ENCODE data around the gene CEP350.

CEP350 gene

DNA sequence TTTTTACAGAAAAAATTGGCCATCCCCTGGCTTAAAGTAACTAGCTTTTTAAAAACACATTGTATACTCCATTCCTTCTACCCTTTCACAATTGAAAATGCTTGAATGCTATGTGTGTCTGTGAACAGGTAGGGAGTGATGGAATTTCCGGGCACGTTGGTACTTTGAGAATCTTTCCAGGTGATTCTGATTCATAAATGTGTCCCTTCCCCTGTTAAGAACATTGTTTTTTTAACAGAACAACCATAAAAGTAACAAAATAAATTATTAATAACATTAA, 142.7 kb downstream of the CEP350 start:
- peaks cover 11% of the 10 kb centered on the region for H3K4me1 Mint-ChIP-seq

DNA sequence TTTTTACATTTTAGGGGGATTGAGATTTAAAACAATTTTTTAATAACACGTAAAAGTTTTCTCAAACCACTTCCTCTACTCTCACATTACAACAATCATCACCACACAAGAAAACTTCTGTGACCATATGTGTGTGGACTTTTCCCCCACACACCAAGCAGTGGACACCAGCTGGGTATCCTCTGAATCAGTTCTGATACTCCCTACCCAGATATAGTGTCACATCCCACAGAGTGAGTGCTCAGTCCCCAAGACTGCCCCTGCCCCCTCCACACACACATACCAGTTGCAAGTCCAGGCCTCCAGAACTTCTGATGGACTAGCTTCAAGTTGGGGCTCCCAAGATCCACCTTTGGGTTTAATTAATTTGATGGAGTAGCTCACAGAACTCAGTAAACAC, 146.8 kb downstream of the CEP350 start:
- H3K27ac Mint-ChIP-seq: no peak overlapping the region
- no peaks in the 10 kb centered on the region for H3K4me1 Mint-ChIP-seq
- H3K4me3 Mint-ChIP-seq: no peak overlapping the region
- no peaks in the 10 kb centered on the region for H3K9me3 Mint-ChIP-seq
- no peaks in the 10 kb centered on the region for H3K27me3 Mint-ChIP-seq (ENCODE audit: low read depth, poor library complexity)
- TF ChIP-seq, protein P1, sequence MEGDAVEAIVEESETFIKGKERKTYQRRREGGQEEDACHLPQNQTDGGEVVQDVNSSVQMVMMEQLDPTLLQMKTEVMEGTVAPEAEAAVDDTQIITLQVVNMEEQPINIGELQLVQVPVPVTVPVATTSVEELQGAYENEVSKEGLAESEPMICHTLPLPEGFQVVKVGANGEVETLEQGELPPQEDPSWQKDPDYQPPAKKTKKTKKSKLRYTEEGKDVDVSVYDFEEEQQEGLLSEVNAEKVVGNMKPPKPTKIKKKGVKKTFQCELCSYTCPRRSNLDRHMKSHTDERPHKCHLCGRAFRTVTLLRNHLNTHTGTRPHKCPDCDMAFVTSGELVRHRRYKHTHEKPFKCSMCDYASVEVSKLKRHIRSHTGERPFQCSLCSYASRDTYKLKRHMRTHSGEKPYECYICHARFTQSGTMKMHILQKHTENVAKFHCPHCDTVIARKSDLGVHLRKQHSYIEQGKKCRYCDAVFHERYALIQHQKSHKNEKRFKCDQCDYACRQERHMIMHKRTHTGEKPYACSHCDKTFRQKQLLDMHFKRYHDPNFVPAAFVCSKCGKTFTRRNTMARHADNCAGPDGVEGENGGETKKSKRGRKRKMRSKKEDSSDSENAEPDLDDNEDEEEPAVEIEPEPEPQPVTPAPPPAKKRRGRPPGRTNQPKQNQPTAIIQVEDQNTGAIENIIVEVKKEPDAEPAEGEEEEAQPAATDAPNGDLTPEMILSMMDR (IDR thresholded peaks at IDR 0.05): no peak
- no peak for DNase-seq
- peaks cover 79% of the 10 kb centered on the region for H3K36me3 Mint-ChIP-seq (ENCODE audit: low read depth)

More for the DNA sequence above, 142.7 kb downstream of the CEP350 start:
- H3K9me3 Mint-ChIP-seq: no peaks in the 10 kb centered on the region
- no peak overlapping the region for H3K27ac Mint-ChIP-seq
- H3K27me3 Mint-ChIP-seq (ENCODE audit: low read depth, poor library complexity): no peaks in the 10 kb centered on the region
- TF ChIP-seq, protein P1 (IDR thresholded peaks at IDR 0.05): no peak
- no peak for DNase-seq
- peaks cover 91% of the 10 kb centered on the region for H3K36me3 Mint-ChIP-seq (ENCODE audit: low read depth)
- no peak overlapping the region for H3K4me3 Mint-ChIP-seq

DNA sequence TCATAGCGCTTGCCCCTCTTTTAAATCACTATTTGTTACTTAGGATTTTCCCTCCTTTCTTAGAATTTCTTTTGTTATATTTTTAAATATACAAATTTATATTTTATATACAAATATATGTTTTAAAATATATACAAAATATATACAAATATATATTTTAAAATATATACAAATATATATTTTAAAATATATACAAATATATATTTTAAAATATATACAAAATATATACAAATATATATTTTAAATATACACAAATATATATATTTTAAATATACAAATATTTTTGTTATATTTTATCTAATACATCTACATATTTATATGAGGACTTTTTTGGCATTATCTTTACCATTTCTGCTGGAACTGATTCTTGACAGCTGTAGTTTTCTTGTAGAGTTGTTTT, 149.2 kb downstream of the CEP350 start:
- Mint-ChIP-seq H3K9me3 (no peaks in the 10 kb centered on the region), H3K36me3 (ENCODE audit: low read depth) (peaks cover 80% of the 10 kb centered on the region), H3K27me3 (ENCODE audit: low read depth, poor library complexity) (no peaks in the 10 kb centered on the region), H3K4me3 (no peak overlapping the region), H3K27ac (peak overlapping the region; percentile 90), H3K4me1 (no peaks in the 10 kb centered on the region)
- no peak for DNase-seq
- TF ChIP-seq, protein P1 (IDR thresholded peaks at IDR 0.05): no peak

DNA sequence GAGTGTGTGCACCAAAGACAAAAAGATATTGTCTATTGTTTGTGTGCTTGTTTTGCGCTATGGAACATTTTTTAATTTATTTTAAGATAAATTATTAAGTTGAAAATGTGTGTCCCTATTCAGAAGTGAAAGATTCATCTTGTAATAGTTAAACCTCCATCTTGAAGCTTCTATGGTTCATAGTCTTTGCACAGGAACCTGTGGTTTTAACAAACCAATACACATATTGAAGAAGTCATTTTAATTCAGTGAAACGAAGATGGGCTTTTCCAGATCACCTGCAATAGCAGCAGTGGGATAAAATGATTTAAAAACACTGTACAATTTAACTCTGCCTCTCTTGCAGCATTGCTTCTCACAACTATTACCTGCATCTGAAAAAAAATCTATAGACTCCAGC, 157.5 kb downstream of the CEP350 start:
- TF ChIP-seq, protein P1 (IDR thresholded peaks at IDR 0.05): no peak
- no peak overlapping the region for H3K4me3 Mint-ChIP-seq

DNA sequence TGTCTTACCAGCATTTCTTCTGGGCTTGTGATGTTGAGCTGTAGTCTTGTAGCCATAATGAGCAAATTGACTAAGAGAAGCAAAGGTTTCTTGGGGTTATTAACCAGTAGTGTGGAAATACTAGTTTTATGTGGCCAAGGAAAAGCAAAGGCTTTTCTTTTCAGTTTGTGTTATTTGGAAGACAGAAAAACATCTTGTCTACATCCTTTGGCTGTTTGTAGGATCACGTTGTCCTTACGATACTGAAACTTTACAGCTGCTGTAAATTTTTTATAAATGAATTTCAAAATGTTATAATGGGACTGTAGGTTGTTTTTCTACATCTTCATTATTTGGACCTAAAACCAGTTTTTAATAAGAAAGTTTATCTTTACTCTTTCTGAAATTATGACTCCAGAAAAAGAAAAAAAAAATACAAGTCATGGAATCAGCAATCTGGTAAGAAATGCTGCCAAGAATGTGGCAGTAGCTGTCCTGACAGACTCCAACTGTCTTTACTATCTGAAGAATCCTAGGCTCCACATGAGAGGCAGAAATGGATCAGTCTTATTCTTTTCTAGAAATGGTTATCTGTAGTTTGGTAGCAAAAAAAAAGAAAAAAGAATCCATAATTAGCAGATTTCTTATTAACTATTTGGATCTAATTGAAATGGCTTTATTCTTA, 158.5 kb downstream of the CEP350 start:
- Mint-ChIP-seq H3K4me1 (peaks cover 5% of the 10 kb centered on the region), H3K4me3 (no peak overlapping the region), H3K36me3 (ENCODE audit: low read depth) (peaks cover 52% of the 10 kb centered on the region), H3K27ac (no peak overlapping the region), H3K27me3 (ENCODE audit: low read depth, poor library complexity) (no peaks in the 10 kb centered on the region), H3K9me3 (no peaks in the 10 kb centered on the region)
- DNase-seq: no peak
- TF ChIP-seq, protein P1 (IDR thresholded peaks at IDR 0.05): no peak

More for the DNA sequence above, 157.5 kb downstream of the CEP350 start:
- H3K36me3 Mint-ChIP-seq (ENCODE audit: low read depth): peaks cover 59% of the 10 kb centered on the region
- H3K4me1 Mint-ChIP-seq: peaks cover under 1% of the 10 kb centered on the region
- DNase-seq: no peak
- H3K27ac Mint-ChIP-seq: no peak overlapping the region
- H3K27me3 Mint-ChIP-seq (ENCODE audit: low read depth, poor library complexity): no peaks in the 10 kb centered on the region
- H3K9me3 Mint-ChIP-seq: no peaks in the 10 kb centered on the region

DNA sequence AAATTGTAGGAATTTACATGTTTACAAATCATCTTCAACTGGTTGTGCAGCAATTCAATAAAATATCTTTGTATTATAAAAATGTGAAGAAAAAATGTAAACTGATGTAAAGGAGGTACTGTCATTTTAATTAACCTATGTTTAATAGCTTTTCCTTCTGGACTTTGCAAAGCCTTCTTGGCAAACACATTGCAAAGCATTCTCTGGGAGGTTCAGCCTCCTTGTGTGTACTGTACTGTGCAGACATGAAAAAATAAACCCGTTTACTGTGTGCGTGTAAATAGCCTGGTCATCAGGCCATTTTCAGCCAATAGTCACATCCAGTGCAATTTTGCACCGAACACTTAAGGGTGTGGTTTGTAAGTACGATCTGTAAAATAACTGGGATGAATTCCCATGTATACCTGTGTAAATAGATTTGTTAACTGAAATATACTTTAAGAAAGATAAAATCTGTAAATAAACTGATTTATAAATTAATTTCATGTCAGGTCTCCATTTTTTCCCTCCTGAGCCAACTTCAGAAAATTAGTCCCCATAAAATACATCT, 159.9 kb downstream of the CEP350 start:
- peaks cover 3% of the 10 kb centered on the region for H3K27me3 Mint-ChIP-seq (ENCODE audit: low read depth, poor library complexity)
- no peaks in the 10 kb centered on the region for H3K9me3 Mint-ChIP-seq
- no peak overlapping the region for H3K4me3 Mint-ChIP-seq
- H3K4me1 Mint-ChIP-seq: peaks cover 5% of the 10 kb centered on the region
- TF ChIP-seq, protein P1 (IDR thresholded peaks at IDR 0.05): no peak
- H3K36me3 Mint-ChIP-seq (ENCODE audit: low read depth): peaks cover 38% of the 10 kb centered on the region
- no peak for DNase-seq
- peak overlapping the region; percentile 67 for H3K27ac Mint-ChIP-seq

Measured in nephron progenitor cell (in vitro differentiated cells).